Measurements from ENCODE around the gene NOTCH4. TPM values are rescaled to one million over a fixed set of nuclear protein-coding genes. Genes with fewer than 3 reads are reported as not detected.

Gene NOTCH4
- total RNA-seq: 0.62 and 1.4 TPM in 2 replicates

GRCh38 chr6:32223258-32224235 is at the start of gene NOTCH4:
Gene NOTCH4, minus strand, starts transcription at chr6:32224067. Its CDS starts 139 bp downstream, at chr6:32223928.

DNA sequence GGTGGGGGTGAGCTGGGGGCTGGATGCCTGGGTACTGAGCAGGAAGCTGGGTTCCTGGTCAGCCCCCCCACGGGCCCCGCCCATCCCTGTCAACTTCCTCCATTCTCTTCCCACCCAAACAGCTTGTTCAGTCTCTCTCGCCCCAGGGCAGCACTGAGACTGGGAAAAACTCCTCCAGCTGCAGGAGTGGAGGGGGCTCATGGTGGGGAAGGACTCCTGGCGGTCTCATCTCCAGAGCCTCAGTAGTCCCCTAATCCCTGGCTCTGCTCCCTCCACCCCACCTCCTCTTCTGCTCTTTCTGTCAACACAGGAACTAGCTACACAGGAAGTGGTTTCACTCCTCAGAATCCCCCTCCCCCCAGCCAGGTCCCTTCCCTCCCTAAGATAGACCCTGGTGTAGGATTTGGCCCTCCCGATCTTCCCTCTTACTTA is 31.2 kb downstream of the NOTCH4 start, which contains the start of gene GPSM3:
GPSM3 (minus strand) TSS at position 36 of the 432 bp plus-strand sequence. CDS start 130 bp downstream, outside the sequence.

GRCh38 chr6:32190054-32190851 is 33.6 kb downstream of the NOTCH4 start, which contains the start of gene PBX2:
Gene PBX2, minus strand, starts transcription at chr6:32190202. Its CDS starts 287 bp downstream, at chr6:32189915.

GRCh38 chr6:32184084-32184640 is 39.7 kb downstream of the NOTCH4 start, which contains the start of gene AGER:
Gene AGER, minus strand, starts transcription at chr6:32184253. Its CDS starts 31 bp downstream, at chr6:32184222.

DNA sequence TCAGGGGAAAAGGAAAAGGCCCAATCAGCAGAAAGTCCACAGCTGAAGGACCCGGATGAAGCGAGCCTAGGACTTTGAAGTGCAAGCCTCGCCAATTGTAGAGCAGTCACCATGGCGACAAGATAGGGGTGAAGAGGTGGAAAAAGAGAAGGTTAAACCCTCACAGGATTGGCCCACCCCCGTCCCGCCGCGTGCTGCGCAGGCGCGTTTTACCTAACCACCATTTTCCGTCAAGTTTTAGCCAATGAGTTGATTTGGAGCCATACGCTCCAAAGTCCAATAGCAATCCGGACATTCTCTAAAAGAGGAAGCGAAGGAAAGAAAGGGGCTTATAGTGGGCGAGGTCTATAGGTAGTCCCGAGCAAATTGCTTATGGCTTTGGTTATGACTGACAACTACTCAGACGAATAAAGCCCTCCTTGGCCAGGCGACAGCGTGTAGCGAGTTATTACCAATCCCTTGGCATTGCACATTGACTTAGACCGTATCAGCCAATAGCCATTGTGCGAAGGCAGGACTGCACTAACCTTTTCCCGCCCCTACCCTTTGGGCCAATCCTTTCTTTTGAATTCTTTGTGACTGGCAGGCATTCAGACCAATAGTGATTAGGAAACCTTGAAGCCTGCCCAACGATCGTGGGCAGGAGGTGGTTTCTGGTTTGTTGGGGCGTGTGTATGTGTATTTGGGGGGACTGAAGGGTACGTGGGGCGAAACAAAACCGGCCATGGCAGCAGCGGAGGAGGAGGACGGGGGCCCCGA is 45.9 kb downstream of the NOTCH4 start, which contains the start of gene RNF5:
RNF5 (plus strand) TSS at position 618 of the 759 bp plus-strand sequence; CDS start at position 725, 107 bp downstream.

GRCh38 chr6:32175711-32176475 is 48.0 kb downstream of the NOTCH4 start, which contains the start of gene AGPAT1:
Gene AGPAT1, minus strand, starts transcription at chr6:32176084. Its CDS starts 4,588 bp downstream, at chr6:32171496.

DNA sequence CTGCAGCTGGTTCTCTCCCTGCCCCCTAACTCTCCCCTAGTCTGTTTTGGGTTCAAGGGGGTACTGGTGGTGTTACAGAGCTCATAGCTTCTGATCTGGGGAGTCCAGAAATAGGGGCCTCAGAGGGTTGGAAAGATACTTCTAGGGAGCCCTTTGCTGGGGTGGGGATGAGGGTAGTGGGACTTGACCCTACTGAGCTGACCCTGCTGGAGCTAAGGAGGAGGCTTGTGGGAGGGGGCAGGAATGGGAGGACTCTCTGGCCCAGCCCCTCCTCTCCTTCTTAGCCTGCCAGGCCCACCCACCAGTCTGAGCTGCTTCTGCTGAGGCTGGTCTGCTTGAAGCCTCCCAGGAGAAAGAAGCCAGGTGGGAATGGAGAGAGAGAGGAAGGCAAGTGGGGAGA is 59.6 kb downstream of the NOTCH4 start, which contains the start of gene EGFL8:
EGFL8 (plus strand) TSS at position 301 of the 400 bp plus-strand sequence. CDS start 1,571 bp downstream, outside the sequence.

GRCh38 chr6:32153564-32154513 is 70.0 kb downstream of the NOTCH4 start, which contains the start of gene PPT2:
Gene PPT2, plus strand, starts transcription at chr6:32154141. Its CDS starts 454 bp downstream, at chr6:32154595.

GRCh38 chr6:32151863-32152768 is 71.8 kb downstream of the NOTCH4 start, which contains the start of gene PRRT1:
Gene PRRT1, minus strand, starts transcription at chr6:32151939. Its CDS starts 112 bp downstream, at chr6:32151827.

Other genes with a start within 250 kb of the NOTCH4 start
- gene C4A, start 242.0 kb downstream of the NOTCH4 start, total RNA-seq: 2.3 and 13.4 TPM in 2 replicates
- 2.0 and 6.0 TPM in 2 replicates for gene C4B, start 209.3 kb downstream of the NOTCH4 start, total RNA-seq
- gene CYP21A2, start 185.7 kb downstream of the NOTCH4 start, total RNA-seq: not detected in 2 replicates
- 5.9 and 6.7 TPM in 2 replicates for gene TNXB, start 114.7 kb downstream of the NOTCH4 start, total RNA-seq
- gene ATF6B, start 95.8 kb downstream of the NOTCH4 start, total RNA-seq: 12.1 and 17.9 TPM in 2 replicates
- gene FKBPL, start 93.8 kb downstream of the NOTCH4 start, total RNA-seq: 5.2 and 7.9 TPM in 2 replicates
- 0.11 and 0.12 TPM in 2 replicates for gene PRRT1, start 72.1 kb downstream of the NOTCH4 start, total RNA-seq
- gene PPT2, start 69.9 kb downstream of the NOTCH4 start, total RNA-seq: 9.5 and 14.6 TPM in 2 replicates
- gene EGFL8, start 59.5 kb downstream of the NOTCH4 start, total RNA-seq: 0.66 and 1.00 TPM in 2 replicates
- gene AGPAT1, start 48.0 kb downstream of the NOTCH4 start, total RNA-seq: 12.4 and 15.7 TPM in 2 replicates
- gene RNF5, start 45.7 kb downstream of the NOTCH4 start, total RNA-seq: 29.0 and 30.9 TPM in 2 replicates
- gene AGER, start 39.8 kb downstream of the NOTCH4 start, total RNA-seq: 0.12 and 0.44 TPM in 2 replicates
- gene PBX2, start 33.9 kb downstream of the NOTCH4 start, total RNA-seq: 41.6 and 42.6 TPM in 2 replicates
- 0.44 and 0.87 TPM in 2 replicates for gene GPSM3, start 31.4 kb downstream of the NOTCH4 start, total RNA-seq
- gene TSBP1, start 147.8 kb upstream of the NOTCH4 start, total RNA-seq: under 0.01 TPM in 1 of 2 replicates, not detected in the other
- gene BTNL2, start 183.1 kb upstream of the NOTCH4 start, total RNA-seq: not detected in 2 replicates
- gene HLA-DRA, start 215.8 kb upstream of the NOTCH4 start, total RNA-seq: not detected in 2 replicates